Cardiac ventricle fibroblast (primary cell): ENCODE results near the gene RASSF10. TPM values are rescaled to one million over a fixed set of nuclear protein-coding genes. Genes with fewer than 3 reads are reported as not detected.

Source experiments
- total RNA-seq: library from RNA; depleted of rRNA; stranded (reverse); fragments of >200 nt; gene quantifications from 2 replicates; pipeline ENCODE4 v1.2.3, GENCODE V29; 2015

RASSF10 gene
- not detected in 2 replicates for total RNA-seq

DNA sequence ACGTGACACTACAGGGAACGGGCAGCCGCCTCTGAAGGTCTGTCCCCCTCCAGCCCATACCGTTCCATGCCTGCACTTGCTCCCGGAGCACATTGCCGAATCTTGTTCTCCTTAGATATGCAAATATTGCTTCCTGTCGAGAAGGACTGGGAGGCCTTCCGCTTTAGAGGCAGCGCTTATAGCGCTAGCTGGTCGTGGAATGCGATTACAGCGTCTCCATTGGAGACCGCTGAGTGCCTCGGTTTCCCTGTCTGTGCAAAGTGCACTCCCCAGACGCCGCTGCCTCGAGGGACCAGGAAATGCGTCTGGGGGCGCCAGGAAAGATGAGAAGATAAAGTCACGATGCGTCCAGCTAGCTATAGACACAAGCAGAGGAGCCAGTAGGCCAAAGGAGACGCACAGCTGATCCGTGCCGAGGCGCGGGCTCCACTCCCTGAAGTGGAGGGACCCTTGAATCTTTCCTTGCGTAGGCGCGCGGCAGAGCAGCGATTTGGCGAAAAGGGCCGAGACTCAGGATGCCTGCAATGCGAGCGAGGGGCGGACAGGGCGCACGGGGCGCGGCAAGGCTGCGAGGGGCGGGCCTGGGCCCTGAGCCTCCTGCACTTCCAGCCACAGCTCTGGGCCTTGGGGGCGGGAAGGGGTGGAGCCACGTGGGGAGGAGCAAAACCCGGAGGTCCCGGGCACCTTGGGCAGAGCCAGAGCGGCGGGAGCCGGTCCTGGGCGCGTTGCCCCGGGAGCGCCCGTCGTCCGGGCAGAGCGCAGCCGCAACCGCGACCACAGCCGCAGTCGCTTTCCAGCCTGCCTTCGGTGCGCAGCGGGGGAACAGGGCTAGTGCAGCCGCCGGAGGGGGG is at the start of gene RASSF10:
TSS of gene RASSF10 (plus strand) at position 692 of the 851 bp plus-strand sequence. CDS start 261 bp downstream, outside the sequence.

